DND-41 (cell line): ENCODE results near the gene ANKS1B.

ENCODE experiments used
- ATAC-seq: fragments of 200-7000 bp; cut with Tn5 transposase; 3 replicates; pipeline ENCODE4 v1.9.1; 2021; ENCODE audit warnings: low read depth; ENCODE audit not compliant: insufficient read depth
- DNase-seq: peaks from one replicate; pipeline ENCODE4 v3.0.0-alpha.2; 2020
- H2AFZ ChIP-seq: 2 replicates; pipeline ENCODE4 v1.6.0; 2012; ENCODE audit warnings: low read depth, low read length
- H3K27ac ChIP-seq: 2 replicates; pipeline ENCODE4 v1.5.1; 2012; ENCODE audit warnings: low read length, inconsistent platforms
- H3K27me3 ChIP-seq: fragments of 200-600 bp; sonication (generic); 2 replicates; pipeline ENCODE4 v1.6.0; 2012; ENCODE audit warnings: low read length, mild to moderate bottlenecking, inconsistent platforms; ENCODE audit not compliant: insufficient read depth, poor library complexity
- H3K36me3 ChIP-seq: 2 replicates; pipeline ENCODE4 v1.5.1; 2012; ENCODE audit warnings: low read length, inconsistent platforms; ENCODE audit not compliant: insufficient read depth
- H3K4me1 ChIP-seq: 2 replicates; pipeline ENCODE4 v1.5.1; 2012; ENCODE audit warnings: mild to moderate bottlenecking, low read length; ENCODE audit not compliant: insufficient read depth
- H3K4me2 ChIP-seq: 2 replicates; pipeline ENCODE4 v1.6.0; 2012; ENCODE audit warnings: mild to moderate bottlenecking, moderate library complexity, low read length, inconsistent platforms; ENCODE audit not compliant: insufficient read depth
- H3K4me3 ChIP-seq, 2 experiments: fragments of 200-600 bp in 1 of 2; shearing (Covaris generic) in 1 of 2; 2 replicates each; pipeline ENCODE4 v1.5.1; 2012 to 2016; ENCODE audit warnings: inconsistent platforms in 2 of 2, low read length in 2 of 2, mild to moderate bottlenecking in 2 of 2, low read depth in 1 of 2, moderate library complexity in 1 of 2
- H3K79me2 ChIP-seq: 2 replicates; pipeline ENCODE4 v1.6.0; 2012; ENCODE audit warnings: low read length, inconsistent platforms; ENCODE audit not compliant: insufficient read depth
- H3K9ac ChIP-seq: 2 replicates; pipeline ENCODE4 v1.6.0; 2012; ENCODE audit warnings: low read depth, mild to moderate bottlenecking, inconsistent platforms, low read length, moderate library complexity
- H3K9me3 ChIP-seq: 2 replicates; pipeline ENCODE4 v1.5.1; 2012; ENCODE audit warnings: low read length, moderate library complexity, mild to moderate bottlenecking, inconsistent platforms; ENCODE audit not compliant: insufficient read depth, severe bottlenecking
- H4K20me1 ChIP-seq: 2 replicates; pipeline ENCODE4 v1.6.0; 2012; ENCODE audit warnings: low read length; ENCODE audit not compliant: insufficient read depth
- EZH2 ChIP-seq: IDR thresholded peaks from 3 replicates; pipeline ENCODE4 v1.6.1; 2012; ENCODE audit warnings: borderline replicate concordance, low read depth, mild to moderate bottlenecking, moderate library complexity, low read length, inconsistent platforms; ENCODE audit not compliant: severe bottlenecking
- TF ChIP-seq, protein P1 (sequence below): IDR thresholded peaks from 2 replicates; pipeline ENCODE4 v1.5.1; 2012; ENCODE audit warnings: borderline replicate concordance, low read length, moderate library complexity, mild to moderate bottlenecking; ENCODE audit not compliant: poor library complexity, severe bottlenecking; ENCODE audit errors: extremely low read depth

Gene ANKS1B

DNA sequence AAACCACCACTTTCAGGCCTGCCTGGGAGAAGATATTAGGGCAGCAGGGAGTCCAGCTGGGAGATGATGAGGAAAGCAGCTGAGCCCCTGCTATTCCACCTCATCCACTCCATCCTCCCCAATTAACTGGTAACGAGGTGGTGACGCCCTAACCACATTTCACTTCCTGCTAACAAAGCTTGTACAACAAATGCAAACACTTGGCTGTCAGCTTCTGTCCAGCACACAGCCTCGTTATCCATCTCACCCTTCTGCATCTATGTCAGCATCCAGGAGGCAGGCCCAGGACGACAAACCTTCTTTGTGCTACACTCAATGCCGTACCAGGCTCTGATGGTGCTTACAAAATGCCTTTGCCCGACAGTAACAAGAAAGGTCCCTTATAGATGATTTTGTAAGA lies 1114.2 kb downstream of the ANKS1B start:
- H3K9me3 ChIP-seq: no peaks in the 10 kb centered on the region
- no peak overlapping the region for H3K9ac ChIP-seq
- H2AFZ ChIP-seq: no peak overlapping the region
- no peaks in the 10 kb centered on the region for H3K79me2 ChIP-seq
- no peak overlapping the region for H3K27ac ChIP-seq
- peaks cover 5% of the 10 kb centered on the region for H3K27me3 ChIP-seq
- no peak for DNase-seq
- no peak for TF ChIP-seq EZH2
- TF ChIP-seq, protein P1, sequence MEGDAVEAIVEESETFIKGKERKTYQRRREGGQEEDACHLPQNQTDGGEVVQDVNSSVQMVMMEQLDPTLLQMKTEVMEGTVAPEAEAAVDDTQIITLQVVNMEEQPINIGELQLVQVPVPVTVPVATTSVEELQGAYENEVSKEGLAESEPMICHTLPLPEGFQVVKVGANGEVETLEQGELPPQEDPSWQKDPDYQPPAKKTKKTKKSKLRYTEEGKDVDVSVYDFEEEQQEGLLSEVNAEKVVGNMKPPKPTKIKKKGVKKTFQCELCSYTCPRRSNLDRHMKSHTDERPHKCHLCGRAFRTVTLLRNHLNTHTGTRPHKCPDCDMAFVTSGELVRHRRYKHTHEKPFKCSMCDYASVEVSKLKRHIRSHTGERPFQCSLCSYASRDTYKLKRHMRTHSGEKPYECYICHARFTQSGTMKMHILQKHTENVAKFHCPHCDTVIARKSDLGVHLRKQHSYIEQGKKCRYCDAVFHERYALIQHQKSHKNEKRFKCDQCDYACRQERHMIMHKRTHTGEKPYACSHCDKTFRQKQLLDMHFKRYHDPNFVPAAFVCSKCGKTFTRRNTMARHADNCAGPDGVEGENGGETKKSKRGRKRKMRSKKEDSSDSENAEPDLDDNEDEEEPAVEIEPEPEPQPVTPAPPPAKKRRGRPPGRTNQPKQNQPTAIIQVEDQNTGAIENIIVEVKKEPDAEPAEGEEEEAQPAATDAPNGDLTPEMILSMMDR: no peak
- ATAC-seq: no peak
- no peaks in the 10 kb centered on the region for H4K20me1 ChIP-seq
- H3K4me2 ChIP-seq: no peak overlapping the region
- H3K4me3 ChIP-seq: no peak overlapping the region
- H3K36me3 ChIP-seq: no peaks in the 10 kb centered on the region
- no peaks in the 10 kb centered on the region for H3K4me1 ChIP-seq

DNA sequence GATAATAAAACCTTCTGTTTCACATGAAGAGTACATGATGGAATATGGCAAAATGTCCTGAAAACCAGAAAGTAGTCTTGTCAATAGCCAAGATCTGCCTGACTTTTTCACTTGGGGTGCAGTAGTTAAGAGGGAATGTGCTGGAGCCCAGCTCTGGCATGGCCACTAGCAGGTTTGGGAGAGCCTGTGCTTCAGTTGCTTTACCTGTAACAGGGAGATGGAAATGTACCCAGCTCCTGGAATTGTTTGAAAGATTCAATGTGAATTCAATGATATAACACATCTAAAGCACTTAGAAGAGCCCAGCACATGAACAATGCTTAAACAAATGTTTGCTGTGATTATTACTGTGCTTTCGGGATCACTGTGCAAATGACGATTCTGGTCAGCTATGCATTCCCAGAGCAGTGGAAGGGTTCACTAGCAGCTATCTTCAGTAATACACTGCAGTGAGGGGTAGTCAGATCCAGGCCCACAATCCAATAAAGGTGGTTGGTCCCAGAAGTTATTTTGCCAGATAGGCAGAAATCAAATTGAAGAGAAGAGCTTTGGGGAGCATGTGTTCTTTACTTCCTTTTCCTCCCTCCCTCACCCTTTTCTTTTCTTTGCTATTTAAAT lies 1114.7 kb downstream of the ANKS1B start:
- DNase-seq (no peak), ATAC-seq (no peak)
- Histone ChIP-seq H3K27ac (no peak overlapping the region), H3K27me3 (peaks cover 5% of the 10 kb centered on the region), H4K20me1 (no peaks in the 10 kb centered on the region), H3K4me2 (no peak overlapping the region), H3K36me3 (no peaks in the 10 kb centered on the region), H3K79me2 (no peaks in the 10 kb centered on the region), H2AFZ (no peak overlapping the region), H3K4me3 (no peak overlapping the region), H3K4me1 (no peaks in the 10 kb centered on the region), H3K9me3 (no peaks in the 10 kb centered on the region), H3K9ac (no peak overlapping the region)
- no peak for TF ChIP-seq EZH2
- TF ChIP-seq, protein P1: no peak

DNA sequence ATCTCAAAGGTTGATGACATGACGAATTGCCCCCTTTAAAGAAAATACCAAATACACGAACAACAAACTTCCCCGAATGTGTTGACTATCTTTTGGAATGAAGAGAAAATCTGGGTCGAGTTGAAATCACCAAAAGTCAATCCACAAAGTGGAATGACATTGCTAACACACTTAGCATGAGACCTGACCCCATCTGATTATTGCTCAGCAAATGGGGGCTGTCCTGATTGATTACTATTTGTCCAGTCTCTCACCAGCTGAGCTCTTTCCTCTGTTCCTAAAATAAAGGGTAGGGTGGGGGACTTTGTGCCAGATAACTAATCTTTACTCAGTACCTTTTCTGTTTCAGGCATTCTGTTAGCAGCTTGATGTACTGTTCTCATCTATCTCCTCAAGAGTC lies 1116.2 kb downstream of the ANKS1B start:
- ATAC-seq (no peak), DNase-seq (no peak)
- Histone ChIP-seq H3K36me3 (no peaks in the 10 kb centered on the region), H3K9ac (no peak overlapping the region), H3K9me3 (no peaks in the 10 kb centered on the region), H3K79me2 (no peaks in the 10 kb centered on the region), H4K20me1 (no peaks in the 10 kb centered on the region), H3K4me1 (no peaks in the 10 kb centered on the region), H3K4me2 (no peak overlapping the region), H3K27ac (no peak overlapping the region), H3K27me3 (peaks cover 8% of the 10 kb centered on the region), H3K4me3 (no peak overlapping the region), H2AFZ (no peak overlapping the region)
- TF ChIP-seq, protein P1: no peak
- TF ChIP-seq EZH2: no peak
